Measurements from ENCODE around the gene ASTN2.

GRCh38 chr9:117459913-117460312, 45.1 kb upstream of the ASTN2 start:
- TF ChIP-seq CTCF (IDR thresholded peaks at IDR 0.05) (no peak), EP300 (IDR thresholded peaks at IDR 0.05) (no peak), POLR2AphosphoS5 (IDR thresholded peaks at IDR 0.05) (no peak), POLR2A (IDR thresholded peaks at IDR 0.05) (no peak)

Measured in sigmoid colon (tissue), 4 donors.